Activated naive CD8-positive, alpha-beta T cell treated with anti-CD3 and anti-CD28 coated beads, Interleukin-2, amount 10 ng/mL, durations not matched to agents 7 days and 5 days (primary cell): ENCODE data around the gene DERA. TPM values are rescaled to one million over a fixed set of nuclear protein-coding genes. Genes with fewer than 3 reads are reported as not detected.
"Not testable (repeated sequence)": the region's sequence is repeated elsewhere in the genome, so short reads cannot be mapped to it uniquely, and the experiment has no call there.

Experiments
- ATAC-seq: fragments of 150-1000 bp; cut with Tn5 transposase; one replicate; pipeline ENCODE4 v1.10.0; 2021; ENCODE audit warnings: low read depth, moderate library complexity
- POLR2A ChIA-PET: fragments of 350-600 bp; sonication (Branson Sonifier 250); formaldehyde crosslinking; loops from one replicate; lab custom pipeline; 2021; ENCODE audit warnings: antibody characterized with exemption; lab: Charles Lee
- DNase-seq: peaks from one replicate; pipeline ENCODE4 v3.0.0; 2021
- H3K27ac Mint-ChIP-seq: one replicate; pipeline ENCODE4 v1.8.0; 2022; ENCODE audit warnings: mild to moderate bottlenecking, mixed read lengths
- H3K27me3 Mint-ChIP-seq: one replicate; pipeline ENCODE4 v1.8.0; 2022; ENCODE audit warnings: mild to moderate bottlenecking, moderate library complexity, mixed read lengths
- H3K36me3 Mint-ChIP-seq: one replicate; pipeline ENCODE4 v1.8.0; 2021; ENCODE audit warnings: mild to moderate bottlenecking, mixed read lengths
- H3K4me1 Mint-ChIP-seq: one replicate; pipeline ENCODE4 v1.8.0; 2021; ENCODE audit warnings: mixed read lengths
- H3K4me3 Mint-ChIP-seq: one replicate; pipeline ENCODE4 v1.8.0; 2022; ENCODE audit warnings: mild to moderate bottlenecking, moderate library complexity, mixed read lengths
- H3K9me3 Mint-ChIP-seq: one replicate; pipeline ENCODE4 v1.8.0; 2021; ENCODE audit warnings: mixed read lengths
- total RNA-seq, 2 experiments: library from RNA; stranded (reverse); gene quantifications; one replicate each; pipeline ENCODE4 v1.2.3, GENCODE V29; 2021

Gene DERA
- total RNA-seq, 2 experiments from 2014 or later: 22.5 to 23.4 TPM

GRCh38 chr12:15955281-15955680, 44.1 kb downstream of the DERA start:
- POLR2A ChIA-PET: no interaction called here
- peaks cover 9% of the 10 kb centered on the region for H3K36me3 Mint-ChIP-seq
- ATAC-seq (no peak), DNase-seq (no peak)
- H3K27me3 Mint-ChIP-seq: no peaks in the 10 kb centered on the region
- H3K27ac Mint-ChIP-seq: no peak overlapping the region
- peaks cover 1% of the 10 kb centered on the region for H3K9me3 Mint-ChIP-seq
- peaks cover 2% of the 10 kb centered on the region for H3K4me1 Mint-ChIP-seq
- no peak overlapping the region for H3K4me3 Mint-ChIP-seq

GRCh38 chr12:15956010-15956409, 44.9 kb downstream of the DERA start:
- ATAC-seq: no peak
- H3K9me3 Mint-ChIP-seq: no peaks in the 10 kb centered on the region
- no peak overlapping the region for H3K27ac Mint-ChIP-seq
- DNase-seq: no peak
- H3K4me3 Mint-ChIP-seq: no peak overlapping the region
- H3K4me1 Mint-ChIP-seq: peaks cover 2% of the 10 kb centered on the region
- no peaks in the 10 kb centered on the region for H3K27me3 Mint-ChIP-seq
- POLR2A ChIA-PET: no interaction called here
- H3K36me3 Mint-ChIP-seq: peaks cover 14% of the 10 kb centered on the region

- Mint-ChIP-seq H3K9me3 (no peaks in the 10 kb centered on the region), H3K4me1 (peaks cover 2% of the 10 kb centered on the region), H3K4me3 (no peak overlapping the region), H3K27ac (no peak overlapping the region), H3K36me3 (peaks cover 18% of the 10 kb centered on the region), H3K27me3 (no peaks in the 10 kb centered on the region)
- ATAC-seq (no peak), DNase-seq (no peak)
- POLR2A ChIA-PET: no interaction called here
These were observed 45.5 kb downstream of the DERA start for GRCh38 chr12:15956413-15957185.

GRCh38 chr12:15962760-15963159, 51.6 kb downstream of the DERA start:
- no peak for ATAC-seq
- Mint-ChIP-seq H3K4me3 (no peak overlapping the region), H3K36me3 (peaks cover 24% of the 10 kb centered on the region), H3K9me3 (no peaks in the 10 kb centered on the region), H3K4me1 (no peaks in the 10 kb centered on the region), H3K27me3 (no peaks in the 10 kb centered on the region), H3K27ac (no peak overlapping the region)
- no peak for DNase-seq
- POLR2A ChIA-PET: no interaction called here

- no peaks in the 10 kb centered on the region for H3K27me3 Mint-ChIP-seq
- H3K36me3 Mint-ChIP-seq: peaks cover 22% of the 10 kb centered on the region
- ATAC-seq: no peak
- POLR2A ChIA-PET: no interaction called here
- no peaks in the 10 kb centered on the region for H3K4me1 Mint-ChIP-seq
- no peak overlapping the region for H3K27ac Mint-ChIP-seq
- H3K9me3 Mint-ChIP-seq: no peaks in the 10 kb centered on the region
- no peak for DNase-seq
- no peak overlapping the region for H3K4me3 Mint-ChIP-seq
These were observed 52.1 kb downstream of the DERA start for GRCh38 chr12:15963271-15963670.

- peaks cover 17% of the 10 kb centered on the region for H3K36me3 Mint-ChIP-seq
- ATAC-seq (no peak), DNase-seq (no peak)
- H3K9me3 Mint-ChIP-seq: no peaks in the 10 kb centered on the region
- no peak overlapping the region for H3K4me3 Mint-ChIP-seq
- POLR2A ChIA-PET: no interaction called here
- H3K27ac Mint-ChIP-seq: no peak overlapping the region
- H3K4me1 Mint-ChIP-seq: no peaks in the 10 kb centered on the region
- no peaks in the 10 kb centered on the region for H3K27me3 Mint-ChIP-seq
These were observed 55.3 kb downstream of the DERA start for GRCh38 chr12:15966426-15966825.

GRCh38 chr12:15967053-15967452, 55.9 kb downstream of the DERA start:
- ATAC-seq, POLR2A ChIA-PET, H3K4me3 Mint-ChIP-seq, H3K9me3 Mint-ChIP-seq, H3K27ac Mint-ChIP-seq, H3K4me1 Mint-ChIP-seq, DNase-seq, H3K27me3 Mint-ChIP-seq: not testable (repeated sequence)
- peaks cover 13% of the 10 kb centered on the region for H3K36me3 Mint-ChIP-seq

GRCh38 chr12:15971211-15971610, 60.1 kb downstream of the DERA start:
- Mint-ChIP-seq H3K36me3 (peaks cover 7% of the 10 kb centered on the region), H3K4me3 (no peak overlapping the region), H3K4me1 (no peaks in the 10 kb centered on the region), H3K9me3 (no peaks in the 10 kb centered on the region), H3K27me3 (no peaks in the 10 kb centered on the region), H3K27ac (no peak overlapping the region)
- POLR2A ChIA-PET: no interaction called here
- ATAC-seq (no peak), DNase-seq (no peak)

- ATAC-seq (no peak), DNase-seq (no peak)
- Mint-ChIP-seq H3K27me3 (no peaks in the 10 kb centered on the region), H3K4me3 (no peak overlapping the region), H3K4me1 (no peaks in the 10 kb centered on the region), H3K27ac (no peak overlapping the region), H3K9me3 (no peaks in the 10 kb centered on the region), H3K36me3 (peaks cover 15% of the 10 kb centered on the region)
- POLR2A ChIA-PET: no interaction called here
These were observed 61.8 kb downstream of the DERA start for GRCh38 chr12:15972894-15973293.

GRCh38 chr12:15977999-15978951, 67.1 kb downstream of the DERA start:
- POLR2A ChIA-PET: no interaction called here
- Mint-ChIP-seq H3K36me3 (peaks cover 19% of the 10 kb centered on the region), H3K27ac (no peak overlapping the region), H3K9me3 (no peaks in the 10 kb centered on the region), H3K27me3 (no peaks in the 10 kb centered on the region), H3K4me3 (no peak overlapping the region), H3K4me1 (no peaks in the 10 kb centered on the region)
- ATAC-seq (no peak), DNase-seq (no peak)

GRCh38 chr12:15979096-15980092, 68.3 kb downstream of the DERA start:
- no peak for DNase-seq
- ATAC-seq: no peak
- Mint-ChIP-seq H3K4me1 (no peaks in the 10 kb centered on the region), H3K9me3 (no peaks in the 10 kb centered on the region), H3K4me3 (no peak overlapping the region), H3K36me3 (peaks cover 21% of the 10 kb centered on the region), H3K27ac (no peak overlapping the region), H3K27me3 (no peaks in the 10 kb centered on the region)
- POLR2A ChIA-PET: no interaction called here

- Mint-ChIP-seq H3K27ac (no peak overlapping the region), H3K27me3 (no peaks in the 10 kb centered on the region), H3K9me3 (peaks cover 3% of the 10 kb centered on the region), H3K36me3 (peaks cover 36% of the 10 kb centered on the region), H3K4me3 (no peak overlapping the region), H3K4me1 (no peaks in the 10 kb centered on the region)
- POLR2A ChIA-PET: no interaction called here
- no peak for DNase-seq
- ATAC-seq: no peak
These were observed 70.9 kb downstream of the DERA start for GRCh38 chr12:15982071-15982470.

GRCh38 chr12:15982471-15982870, 71.3 kb downstream of the DERA start:
- Mint-ChIP-seq H3K27ac (no peak overlapping the region), H3K4me3 (no peak overlapping the region), H3K36me3 (peaks cover 36% of the 10 kb centered on the region), H3K9me3 (peaks cover 3% of the 10 kb centered on the region), H3K4me1 (no peaks in the 10 kb centered on the region), H3K27me3 (no peaks in the 10 kb centered on the region)
- no peak for ATAC-seq
- POLR2A ChIA-PET: no interaction called here
- no peak for DNase-seq
